GM18526 (cell line): ENCODE results near the gene RDH5.

Experiments used
- POLR2A ChIP-seq: IDR thresholded peaks from 3 replicates; pipeline ENCODE4 v1.6.1; 2011; ENCODE audit not compliant: insufficient read length; ENCODE audit errors: extremely low read depth

The RDH5 gene

DNA sequence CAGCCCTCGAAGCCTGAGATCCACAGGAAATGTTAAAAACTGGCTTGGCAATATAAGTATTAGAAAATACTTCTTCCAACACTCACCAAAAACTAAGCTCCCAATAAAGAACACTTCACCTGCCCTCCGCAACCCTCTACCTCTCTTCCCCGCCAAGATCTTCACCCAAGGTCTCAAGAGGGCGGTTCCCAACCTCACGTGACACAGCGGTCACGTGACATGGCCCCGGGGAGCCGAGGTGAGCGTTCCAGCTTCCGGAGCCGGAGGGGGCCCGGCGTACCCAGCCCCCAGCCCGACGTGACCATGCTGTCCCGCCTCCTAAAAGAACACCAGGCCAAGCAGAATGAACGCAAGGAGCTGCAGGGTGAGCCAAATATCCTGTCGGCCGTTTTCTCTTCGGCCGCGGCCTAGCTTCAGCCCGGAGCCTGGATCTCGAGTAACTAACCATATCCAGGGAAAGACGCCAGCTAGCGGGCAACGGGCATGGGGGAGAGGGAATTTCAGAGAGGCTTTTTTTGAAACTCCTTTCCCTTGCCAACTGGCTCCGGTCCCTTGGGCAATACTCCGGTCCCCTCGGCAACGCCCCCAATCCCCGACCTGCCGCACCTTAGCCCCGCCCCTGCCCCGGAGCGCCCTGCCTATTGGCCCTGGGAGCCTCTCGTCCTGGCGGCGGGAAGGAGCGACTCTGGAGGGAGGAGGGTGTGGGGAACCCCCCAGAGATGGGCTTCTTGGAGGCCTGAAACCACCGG lies 4.2 kb upstream of the RDH5 start, which contains the start of gene BLOC1S1:
TSS of gene BLOC1S1 (plus strand) at position 214 of the 749 bp plus-strand sequence. CDS start at position 220, 6 bp downstream.
- TF ChIP-seq POLR2A, result peak; percentile 74

DNA sequence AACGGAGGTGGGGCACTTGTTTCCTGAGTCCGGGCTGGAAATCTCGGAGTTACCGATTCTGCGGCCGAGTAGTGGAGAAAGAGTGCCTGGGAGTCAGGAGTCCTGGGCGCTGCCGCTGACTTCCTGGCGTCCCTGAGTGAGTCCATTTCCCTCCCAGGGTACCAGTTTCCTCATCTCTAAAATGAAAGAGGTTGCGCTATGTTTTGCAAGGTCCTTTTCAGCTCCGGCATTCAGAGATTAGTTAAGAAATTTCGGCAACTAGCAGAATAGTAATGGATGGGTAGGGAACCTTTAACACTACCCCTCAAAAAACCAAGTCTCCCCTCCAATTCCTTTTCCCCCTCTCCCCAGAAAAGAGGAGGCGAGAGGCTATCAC lies 3.6 kb upstream of the RDH5 start:
- TF ChIP-seq POLR2A, result peak; percentile 12

DNA sequence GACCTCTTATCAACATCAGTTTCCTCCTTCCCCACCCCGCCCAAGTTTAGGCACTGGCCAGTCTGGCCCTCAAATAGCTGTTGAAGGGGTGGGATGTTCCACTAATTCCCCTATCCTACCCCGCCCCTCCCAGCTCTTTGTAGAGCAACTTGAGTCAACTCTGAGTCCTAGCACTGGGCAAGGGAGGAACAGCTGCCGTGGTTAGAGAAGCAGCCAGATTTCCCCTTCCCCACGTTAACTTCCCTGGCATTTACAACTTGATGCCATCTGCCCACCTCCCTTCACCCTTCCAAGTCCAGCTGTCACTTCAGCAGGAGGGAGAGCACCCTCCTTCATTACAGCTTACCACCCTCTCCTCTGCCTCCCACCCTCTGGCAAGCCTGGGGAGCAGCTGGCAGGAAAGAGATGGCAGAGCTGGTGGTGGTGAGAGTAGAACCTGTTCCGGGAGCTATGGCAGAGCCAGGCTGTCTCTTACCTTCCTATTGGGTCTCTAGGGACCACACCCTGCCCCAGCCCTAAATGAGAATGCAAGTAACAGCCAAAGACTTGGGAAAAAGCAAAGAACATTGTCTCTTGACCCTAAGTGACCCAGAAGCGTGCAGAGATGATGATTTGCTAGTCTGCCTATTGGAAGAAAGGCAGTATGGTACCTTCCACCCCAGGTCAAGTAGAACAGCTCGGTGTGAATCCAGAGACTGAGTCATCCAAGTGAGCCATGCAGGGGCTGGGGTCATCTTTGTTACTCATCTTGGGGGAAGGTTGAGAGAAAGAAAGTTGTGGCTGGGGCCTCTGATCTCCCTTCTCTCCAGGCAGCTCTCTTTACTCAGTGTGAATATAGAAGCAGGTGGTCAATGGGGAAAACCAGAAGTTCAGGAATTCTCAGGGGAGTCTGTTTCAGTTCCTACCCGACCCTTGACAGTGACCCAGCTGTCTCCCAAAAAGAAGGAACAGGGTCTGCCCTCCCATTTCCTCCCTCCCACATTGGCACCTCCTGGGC lies 2.9 kb upstream of the RDH5 start:
- no peak for TF ChIP-seq POLR2A

DNA sequence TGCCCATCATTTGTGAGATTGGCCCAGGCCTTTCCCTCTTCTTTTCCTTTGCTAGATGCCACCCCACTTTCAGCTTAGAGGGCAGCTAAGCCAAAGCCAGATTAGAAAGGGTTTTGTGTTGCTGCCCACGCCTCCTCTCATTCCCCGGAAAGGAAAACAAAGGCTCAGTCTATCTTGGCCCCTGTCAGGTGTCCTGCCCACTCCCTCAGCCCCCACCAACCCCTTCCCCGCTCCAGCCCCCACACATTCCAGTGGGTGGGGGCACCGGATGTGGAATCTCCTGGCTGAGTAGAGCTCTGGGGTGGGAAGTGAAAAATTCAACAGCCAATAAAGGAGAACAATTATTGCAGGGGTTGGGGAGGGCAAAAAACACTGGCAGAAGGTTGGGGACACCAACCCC lies 2.2 kb upstream of the RDH5 start:
- no peak for TF ChIP-seq POLR2A

- no peak for TF ChIP-seq POLR2A
Measured at GRCh38 chr12:55718624-55719275, 1.4 kb upstream of the RDH5 start.

DNA sequence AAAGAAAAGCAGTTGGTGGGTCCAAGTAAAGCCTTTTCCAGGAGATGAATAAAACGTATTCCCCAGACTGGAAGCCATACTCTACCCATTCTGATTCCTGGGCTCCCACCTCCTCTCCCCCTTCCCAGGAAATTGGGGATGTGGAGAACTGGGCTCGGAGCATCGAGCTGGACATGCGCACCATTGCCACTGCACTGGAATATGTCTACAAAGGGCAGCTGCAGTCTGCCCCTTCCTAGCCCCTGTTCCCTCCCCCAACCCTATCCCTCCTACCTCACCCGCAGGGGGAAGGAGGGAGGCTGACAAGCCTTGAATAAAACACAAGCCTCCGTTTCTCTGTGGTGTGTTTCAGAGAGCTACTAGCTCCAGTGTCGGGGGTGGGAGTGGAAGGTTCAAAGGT lies 822 bp upstream of the RDH5 start:
- no peak for TF ChIP-seq POLR2A

DNA sequence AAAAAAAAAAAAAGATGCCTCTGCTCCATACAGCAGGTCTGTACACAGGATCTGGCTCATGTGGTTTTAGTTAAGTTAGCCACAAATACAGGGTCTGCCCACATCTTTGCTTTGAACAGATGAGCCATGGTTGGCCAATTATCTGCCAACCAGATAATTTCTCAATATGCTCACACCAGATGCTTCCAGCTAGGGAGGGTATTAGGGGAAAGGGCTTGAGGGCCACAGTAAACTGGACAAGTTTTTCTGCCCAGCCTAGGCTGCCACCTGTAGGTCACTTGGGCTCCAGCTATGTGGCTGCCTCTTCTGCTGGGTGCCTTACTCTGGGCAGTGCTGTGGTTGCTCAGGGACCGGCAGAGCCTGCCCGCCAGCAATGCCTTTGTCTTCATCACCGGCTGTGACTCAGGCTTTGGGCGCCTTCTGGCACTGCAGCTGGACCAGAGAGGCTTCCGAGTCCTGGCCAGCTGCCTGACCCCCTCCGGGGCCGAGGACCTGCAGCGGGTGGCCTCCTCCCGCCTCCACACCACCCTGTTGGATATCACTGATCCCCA lies 776 bp downstream of the RDH5 start:
- TF ChIP-seq POLR2A, result no peak

- TF ChIP-seq POLR2A, result no peak
Measured at GRCh38 chr12:55721601-55722213, 1.5 kb downstream of the RDH5 start.

- no peak for TF ChIP-seq POLR2A
Measured at GRCh38 chr12:55722948-55723347, 2.8 kb downstream of the RDH5 start.

DNA sequence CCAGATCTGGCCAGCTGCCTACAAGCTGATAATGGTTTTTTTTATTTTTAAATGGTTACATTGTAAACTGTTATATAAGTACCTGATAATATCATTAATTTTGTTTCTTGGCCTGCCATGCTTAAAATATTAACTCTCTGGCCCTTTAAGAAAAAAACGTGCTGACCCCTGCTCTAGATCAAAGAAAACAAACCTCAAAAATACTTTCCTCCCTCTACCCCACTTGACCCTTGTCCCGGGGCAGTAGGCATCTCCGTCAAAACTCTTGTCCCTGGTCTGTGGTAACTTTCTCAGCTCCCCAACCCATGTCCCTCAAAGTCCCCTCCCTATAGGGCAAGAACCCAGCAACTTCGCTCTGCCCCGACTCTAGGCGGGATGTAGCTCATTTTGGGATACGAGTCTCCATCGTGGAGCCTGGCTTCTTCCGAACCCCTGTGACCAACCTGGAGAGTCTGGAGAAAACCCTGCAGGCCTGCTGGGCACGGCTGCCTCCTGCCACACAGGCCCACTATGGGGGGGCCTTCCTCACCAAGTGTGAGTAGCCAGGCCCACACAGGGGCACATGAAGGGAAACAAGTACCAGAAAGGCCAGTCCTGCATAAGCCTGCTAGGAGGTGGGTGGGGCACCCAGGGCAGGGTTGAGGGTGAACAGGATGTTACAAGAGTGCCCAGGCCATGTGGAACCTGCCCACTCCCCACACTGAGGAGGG lies 3.5 kb downstream of the RDH5 start:
- TF ChIP-seq POLR2A, result no peak

GRCh38 chr12:55724226-55724939 lies 4.2 kb downstream of the RDH5 start:
- TF ChIP-seq POLR2A, result no peak

- no peak for TF ChIP-seq POLR2A
Measured at GRCh38 chr12:55724940-55725309, 4.7 kb downstream of the RDH5 start.

DNA sequence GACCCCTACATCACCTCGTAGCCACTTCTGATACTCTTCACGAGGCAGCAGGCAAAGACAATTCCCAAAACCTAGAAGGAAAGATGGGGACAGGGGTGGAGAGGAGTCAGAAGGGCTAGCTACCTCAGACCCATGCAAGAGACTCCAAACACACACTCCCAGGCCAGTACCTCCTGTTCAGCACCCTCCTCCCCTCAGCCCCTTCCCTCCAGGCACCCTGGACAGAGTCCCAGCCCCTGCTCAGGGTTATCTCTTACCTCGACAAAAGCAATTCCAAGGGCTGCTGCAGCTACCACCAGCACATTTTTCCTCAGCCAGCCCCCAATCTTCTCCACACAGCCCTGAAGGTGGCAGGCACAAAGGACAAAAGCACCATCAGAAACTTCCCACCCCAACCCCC lies 5.4 kb downstream of the RDH5 start:
- no peak for TF ChIP-seq POLR2A

DNA sequence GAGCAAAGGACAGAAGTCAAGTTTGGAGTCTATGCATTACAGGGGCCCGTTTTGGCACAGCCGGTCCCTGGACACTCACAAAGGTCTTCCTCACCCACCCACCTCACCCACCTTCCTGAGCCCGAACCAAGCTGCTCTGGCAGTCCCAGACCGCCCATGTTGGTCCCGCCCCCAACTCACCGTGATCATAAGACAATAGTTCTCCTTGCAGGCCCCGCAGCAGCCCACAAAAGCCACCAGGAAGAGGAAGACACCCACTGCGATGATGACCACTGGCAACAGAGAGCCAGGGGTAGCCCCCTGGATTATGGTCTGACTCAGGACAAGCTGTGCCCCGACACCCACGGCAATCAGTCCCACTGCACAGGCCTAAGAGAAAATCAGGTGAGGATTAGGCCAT lies 6.8 kb downstream of the RDH5 start:
- TF ChIP-seq POLR2A, result no peak
